Astrocyte (in vitro differentiated cells and primary cell): ENCODE data around the gene STYXL2. TPM values are rescaled to one million over a fixed set of nuclear protein-coding genes. Genes with fewer than 3 reads are reported as not detected.

Source experiments
- DNase-seq: peaks from one replicate; pipeline ENCODE4 v3.0.0-alpha.2; 2010; ENCODE audit warnings: low read depth
- FAIRE-seq: peaks from 2 replicates; lab custom pipeline; 2011; peaks lifted over from hg19 to GRCh38; lab: Jason Lieb, UNC
- H2AFZ ChIP-seq: 2 replicates; pipeline ENCODE4 v1.6.0; 2012; ENCODE audit warnings: low read depth, low read length, inconsistent platforms
- H3K27ac ChIP-seq: 2 replicates; pipeline ENCODE4 v1.5.1; 2011; ENCODE audit warnings: low read depth, low read length, inconsistent platforms
- H3K27me3 ChIP-seq: 2 replicates; pipeline ENCODE4 v1.6.0; 2011; ENCODE audit warnings: low read length, inconsistent platforms; ENCODE audit not compliant: insufficient read depth
- H3K36me3 ChIP-seq: 2 replicates; pipeline ENCODE4 v1.5.1; 2011; ENCODE audit warnings: low read length, inconsistent platforms; ENCODE audit not compliant: insufficient read depth
- H3K4me1 ChIP-seq: 2 replicates; pipeline ENCODE4 v1.5.1; 2011; ENCODE audit warnings: low read length, inconsistent platforms; ENCODE audit not compliant: insufficient read depth
- H3K4me2 ChIP-seq: 2 replicates; pipeline ENCODE4 v1.6.0; 2012; ENCODE audit warnings: low read length, inconsistent platforms
- H3K4me3 ChIP-seq: 2 replicates; pipeline ENCODE4 v1.5.1; 2011; ENCODE audit warnings: low read depth, mild to moderate bottlenecking, low read length, inconsistent platforms; ENCODE audit not compliant: insufficient read depth
- H3K79me2 ChIP-seq: 2 replicates; pipeline ENCODE4 v1.6.0; 2012; ENCODE audit warnings: mild to moderate bottlenecking, low read length, inconsistent platforms; ENCODE audit not compliant: insufficient read depth
- H3K9ac ChIP-seq: 2 replicates; pipeline ENCODE4 v1.6.0; 2012; ENCODE audit warnings: mild to moderate bottlenecking, low read length, inconsistent platforms
- H3K9me3 ChIP-seq: 2 replicates; pipeline ENCODE4 v1.5.1; 2012; ENCODE audit warnings: low read depth, mild to moderate bottlenecking, low read length, inconsistent platforms; ENCODE audit not compliant: insufficient read depth
- H4K20me1 ChIP-seq: 2 replicates; pipeline ENCODE4 v1.6.0; 2012; ENCODE audit warnings: low read length, inconsistent platforms; ENCODE audit not compliant: insufficient read depth
- H3K27ac Mint-ChIP-seq: one replicate; pipeline ENCODE4 v1.8.0; 2021; ENCODE audit warnings: mild to moderate bottlenecking, mixed read lengths; ENCODE audit not compliant: unreplicated experiment
- H3K27me3 Mint-ChIP-seq: one replicate; pipeline ENCODE4 v1.8.0; 2021; ENCODE audit warnings: low read depth, mixed read lengths; ENCODE audit not compliant: unreplicated experiment
- H3K36me3 Mint-ChIP-seq: one replicate; pipeline ENCODE4 v1.8.0; 2021; ENCODE audit warnings: low read depth, mixed read lengths; ENCODE audit not compliant: unreplicated experiment
- H3K4me1 Mint-ChIP-seq: one replicate; pipeline ENCODE4 v1.8.0; 2021; ENCODE audit warnings: low read depth, mixed read lengths; ENCODE audit not compliant: unreplicated experiment
- H3K4me3 Mint-ChIP-seq: one replicate; pipeline ENCODE4 v1.8.0; 2021; ENCODE audit warnings: mild to moderate bottlenecking, moderate library complexity, mixed read lengths; ENCODE audit not compliant: unreplicated experiment
- H3K9me3 Mint-ChIP-seq: one replicate; pipeline ENCODE4 v1.8.0; 2021; ENCODE audit warnings: mild to moderate bottlenecking, mixed read lengths; ENCODE audit not compliant: unreplicated experiment
- EZH2 ChIP-seq: IDR thresholded peaks from 2 replicates; pipeline ENCODE4 v1.6.1; 2012; ENCODE audit warnings: mild to moderate bottlenecking, low read length, inconsistent platforms; ENCODE audit not compliant: insufficient read depth
- total RNA-seq: library from RNA; stranded (reverse); gene quantifications from 2 replicates; pipeline ENCODE4 v1.2.1, GENCODE V29; 2021
- TF ChIP-seq, protein P1 (sequence below): IDR thresholded peaks from 2 replicates; pipeline ENCODE4 v1.5.1; 2011; ENCODE audit warnings: low read depth, mild to moderate bottlenecking, inconsistent platforms, low read length, moderate library complexity; ENCODE audit not compliant: insufficient read depth

STYXL2 gene
- total RNA-seq, 1 donor from 2014 or later: 0.82 TPM

DNA sequence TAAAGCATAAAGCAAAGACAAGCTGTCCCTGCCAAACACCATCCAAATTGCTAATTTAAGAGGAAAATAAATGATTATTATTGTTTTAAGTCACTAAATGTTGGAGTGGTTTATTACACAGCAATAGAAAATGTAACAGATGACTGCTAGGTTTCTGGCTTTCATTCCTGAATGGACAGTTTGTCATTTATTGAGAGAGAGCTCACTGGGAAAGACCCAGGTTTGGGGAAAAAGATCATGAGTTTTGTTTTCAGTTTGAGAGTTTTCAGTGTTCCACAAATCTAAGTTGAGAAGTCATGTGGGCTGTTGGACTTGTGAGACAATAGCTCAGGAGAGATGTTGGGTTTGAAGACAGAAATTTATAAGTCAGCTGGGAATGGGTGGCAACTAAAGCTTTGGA is 9.1 kb upstream of the STYXL2 start:
- Histone ChIP-seq H4K20me1 (no peaks in the 10 kb centered on the region), H3K27ac (no peak overlapping the region), H2AFZ (no peak overlapping the region), H3K4me2 (no peak overlapping the region), H3K9ac (no peak overlapping the region), H3K36me3 (no peaks in the 10 kb centered on the region), H3K4me1 (no peaks in the 10 kb centered on the region), H3K27me3 (peaks cover 13% of the 10 kb centered on the region), H3K9me3 (no peaks in the 10 kb centered on the region), H3K4me3 (no peak overlapping the region), H3K79me2 (no peaks in the 10 kb centered on the region)
- H3K4me3 Mint-ChIP-seq: no peak overlapping the region
- H3K4me1 Mint-ChIP-seq: no peaks in the 10 kb centered on the region
- TF ChIP-seq, protein P1, sequence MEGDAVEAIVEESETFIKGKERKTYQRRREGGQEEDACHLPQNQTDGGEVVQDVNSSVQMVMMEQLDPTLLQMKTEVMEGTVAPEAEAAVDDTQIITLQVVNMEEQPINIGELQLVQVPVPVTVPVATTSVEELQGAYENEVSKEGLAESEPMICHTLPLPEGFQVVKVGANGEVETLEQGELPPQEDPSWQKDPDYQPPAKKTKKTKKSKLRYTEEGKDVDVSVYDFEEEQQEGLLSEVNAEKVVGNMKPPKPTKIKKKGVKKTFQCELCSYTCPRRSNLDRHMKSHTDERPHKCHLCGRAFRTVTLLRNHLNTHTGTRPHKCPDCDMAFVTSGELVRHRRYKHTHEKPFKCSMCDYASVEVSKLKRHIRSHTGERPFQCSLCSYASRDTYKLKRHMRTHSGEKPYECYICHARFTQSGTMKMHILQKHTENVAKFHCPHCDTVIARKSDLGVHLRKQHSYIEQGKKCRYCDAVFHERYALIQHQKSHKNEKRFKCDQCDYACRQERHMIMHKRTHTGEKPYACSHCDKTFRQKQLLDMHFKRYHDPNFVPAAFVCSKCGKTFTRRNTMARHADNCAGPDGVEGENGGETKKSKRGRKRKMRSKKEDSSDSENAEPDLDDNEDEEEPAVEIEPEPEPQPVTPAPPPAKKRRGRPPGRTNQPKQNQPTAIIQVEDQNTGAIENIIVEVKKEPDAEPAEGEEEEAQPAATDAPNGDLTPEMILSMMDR: no peak
- no peak for TF ChIP-seq EZH2
- FAIRE-seq (no peak), DNase-seq (no peak)
- no peaks in the 10 kb centered on the region for H3K36me3 Mint-ChIP-seq
- H3K9me3 Mint-ChIP-seq: peaks cover 6% of the 10 kb centered on the region
- peaks cover 16% of the 10 kb centered on the region for H3K27me3 Mint-ChIP-seq
- no peak overlapping the region for H3K27ac Mint-ChIP-seq

DNA sequence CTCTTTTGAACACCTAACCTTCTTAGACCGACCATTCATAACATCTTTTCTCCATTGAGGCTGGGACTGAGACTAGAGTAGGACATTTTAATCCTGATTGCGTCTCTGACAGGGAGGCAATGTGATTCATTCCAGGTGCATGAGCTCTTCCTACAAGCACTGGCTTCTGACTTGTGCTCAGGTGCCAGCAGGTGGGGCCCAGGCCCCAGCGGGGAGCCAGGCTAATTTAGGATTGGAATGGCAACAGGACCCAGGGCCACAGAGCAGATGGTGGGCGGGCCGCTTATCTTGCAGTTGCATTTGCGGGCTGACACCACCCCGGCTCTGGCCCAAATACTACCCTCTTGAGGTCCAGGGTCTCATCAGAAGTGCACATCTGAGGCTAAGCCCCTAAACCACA is 7.8 kb upstream of the STYXL2 start:
- Histone ChIP-seq H4K20me1 (no peaks in the 10 kb centered on the region), H3K79me2 (no peaks in the 10 kb centered on the region), H3K4me3 (no peak overlapping the region), H3K9ac (no peak overlapping the region), H3K27me3 (peaks cover 9% of the 10 kb centered on the region), H3K27ac (no peak overlapping the region), H3K4me1 (no peaks in the 10 kb centered on the region), H3K36me3 (no peaks in the 10 kb centered on the region), H3K4me2 (no peak overlapping the region), H3K9me3 (no peaks in the 10 kb centered on the region), H2AFZ (no peak overlapping the region)
- no peak overlapping the region for H3K4me3 Mint-ChIP-seq
- TF ChIP-seq, protein P1: no peak
- TF ChIP-seq EZH2: no peak
- FAIRE-seq: no peak
- H3K27ac Mint-ChIP-seq: no peak overlapping the region
- no peaks in the 10 kb centered on the region for H3K4me1 Mint-ChIP-seq
- DNase-seq: no peak
- no peaks in the 10 kb centered on the region for H3K36me3 Mint-ChIP-seq
- H3K27me3 Mint-ChIP-seq: peaks cover 9% of the 10 kb centered on the region
- peaks cover 2% of the 10 kb centered on the region for H3K9me3 Mint-ChIP-seq

DNA sequence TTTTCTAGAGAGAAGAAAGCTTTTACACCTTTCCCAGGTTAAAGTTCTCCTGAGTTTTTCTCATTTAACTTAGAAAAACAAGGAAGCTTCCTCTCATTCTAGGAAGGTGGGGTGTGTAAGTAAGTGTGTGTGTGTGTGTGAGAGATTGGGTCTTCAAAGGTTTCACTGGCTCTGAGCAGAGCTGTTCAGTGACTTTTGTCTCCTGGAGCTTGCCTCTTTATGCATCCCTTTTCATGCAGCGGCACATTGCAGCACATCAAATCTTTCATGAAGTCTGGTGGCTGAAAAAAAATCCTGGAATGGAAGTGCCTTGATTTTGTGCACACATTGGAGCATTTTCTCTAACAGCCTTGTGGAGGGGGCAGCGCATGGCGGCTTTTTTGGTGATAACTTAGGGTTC is 7.1 kb upstream of the STYXL2 start:
- FAIRE-seq: no peak
- Mint-ChIP-seq H3K4me3 (no peak overlapping the region), H3K9me3 (no peaks in the 10 kb centered on the region), H3K36me3 (no peaks in the 10 kb centered on the region), H3K4me1 (no peaks in the 10 kb centered on the region), H3K27me3 (peaks cover 6% of the 10 kb centered on the region), H3K27ac (no peak overlapping the region)
- Histone ChIP-seq H4K20me1 (no peaks in the 10 kb centered on the region), H3K27ac (no peak overlapping the region), H3K4me1 (no peaks in the 10 kb centered on the region), H3K27me3 (peaks cover 8% of the 10 kb centered on the region), H3K36me3 (no peaks in the 10 kb centered on the region), H3K4me2 (no peak overlapping the region), H3K9ac (no peak overlapping the region), H3K4me3 (no peak overlapping the region), H3K9me3 (no peaks in the 10 kb centered on the region), H2AFZ (no peak overlapping the region), H3K79me2 (no peaks in the 10 kb centered on the region)
- TF ChIP-seq, protein P1: no peak
- TF ChIP-seq EZH2: no peak
- no peak for DNase-seq
